H9 (cell line): ENCODE measurements around the gene MCF2L2. TPM values are rescaled to one million over a fixed set of nuclear protein-coding genes. Genes with fewer than 3 reads are reported as not detected.

Experiments used
- DNase-seq: peaks from one replicate; pipeline ENCODE4 v3.0.0-alpha.2; 2017
- H2AFZ ChIP-seq: one replicate; pipeline ENCODE4 v1.6.1; 2013; ENCODE audit warnings: mild to moderate bottlenecking, low read length, control low read depth, moderate library complexity
- H2AK5ac ChIP-seq: 2 replicates; pipeline ENCODE4 v1.6.1; 2013; ENCODE audit warnings: low read length, control low read depth, mixed read lengths; ENCODE audit not compliant: insufficient read length
- H2BK120ac ChIP-seq: one replicate; pipeline ENCODE4 v1.6.1; 2013; ENCODE audit warnings: low read depth, mild to moderate bottlenecking, low read length, control low read depth, inconsistent platforms; ENCODE audit not compliant: poor library complexity, severe bottlenecking
- H2BK12ac ChIP-seq: 2 replicates; pipeline ENCODE4 v1.6.1; 2013; ENCODE audit warnings: low read length, control low read depth, mixed read lengths, low read depth; ENCODE audit not compliant: insufficient read length
- H2BK15ac ChIP-seq: 2 replicates; pipeline ENCODE4 v1.6.1; 2013; ENCODE audit warnings: low read depth, low read length, control low read depth
- H2BK20ac ChIP-seq: one replicate; pipeline ENCODE4 v1.6.1; 2013; ENCODE audit warnings: low read depth, mild to moderate bottlenecking, low read length, control low read depth, inconsistent platforms; ENCODE audit not compliant: poor library complexity, severe bottlenecking
- H2BK5ac ChIP-seq: 2 replicates; pipeline ENCODE4 v1.6.1; 2013; ENCODE audit warnings: low read length, control low read depth, mixed read lengths; ENCODE audit not compliant: insufficient read length
- H3K14ac ChIP-seq: 2 replicates; pipeline ENCODE4 v1.6.1; 2013; ENCODE audit warnings: low read length, control low read depth; ENCODE audit not compliant: insufficient read depth
- H3K18ac ChIP-seq: 2 replicates; pipeline ENCODE4 v1.6.1; 2013; ENCODE audit warnings: low read depth, mild to moderate bottlenecking, mixed read lengths, low read length, control low read depth; ENCODE audit not compliant: insufficient read length
- H3K23ac ChIP-seq: 2 replicates; pipeline ENCODE4 v1.6.1; 2013; ENCODE audit warnings: low read length, control low read depth, mixed read lengths, low read depth; ENCODE audit not compliant: insufficient read length
- H3K23me2 ChIP-seq: 2 replicates; pipeline ENCODE4 v1.6.1; 2013; ENCODE audit warnings: low read depth, mild to moderate bottlenecking, mixed read lengths, low read length, control low read depth; ENCODE audit not compliant: insufficient read length, poor library complexity, severe bottlenecking
- H3K27ac ChIP-seq: 2 replicates; pipeline ENCODE4 v1.5.1; 2013; ENCODE audit warnings: low read length, control low read depth, mixed read lengths, low read depth; ENCODE audit not compliant: insufficient read length
- H3K27me3 ChIP-seq: 2 replicates; pipeline ENCODE4 v1.6.1; 2013; ENCODE audit warnings: low read length, control low read depth, inconsistent platforms; ENCODE audit not compliant: insufficient read depth
- H3K4ac ChIP-seq: 2 replicates; pipeline ENCODE4 v1.6.1; 2013; ENCODE audit warnings: low read depth, mild to moderate bottlenecking, control low read depth, inconsistent platforms, low read length, moderate library complexity
- H3K4me1 ChIP-seq: 2 replicates; pipeline ENCODE4 v1.6.1; 2013; ENCODE audit warnings: low read length, control low read depth, inconsistent platforms; ENCODE audit not compliant: insufficient read depth
- H3K4me2 ChIP-seq: 2 replicates; pipeline ENCODE4 v1.6.1; 2013; ENCODE audit warnings: low read length, control low read depth, mixed read lengths; ENCODE audit not compliant: insufficient read length, insufficient read depth
- H3K56ac ChIP-seq: 2 replicates; pipeline ENCODE4 v1.6.1; 2013; ENCODE audit warnings: low read depth, mild to moderate bottlenecking, mixed read lengths, low read length, control low read depth; ENCODE audit not compliant: insufficient read length
- H3K79me1 ChIP-seq: 2 replicates; pipeline ENCODE4 v1.6.1; 2013; ENCODE audit warnings: low read depth, mild to moderate bottlenecking, moderate library complexity, low read length, control low read depth, inconsistent platforms; ENCODE audit not compliant: insufficient read depth, poor library complexity, severe bottlenecking
- H3K79me2 ChIP-seq: 2 replicates; pipeline ENCODE4 v1.6.1; 2013; ENCODE audit warnings: low read length, control low read depth, inconsistent platforms; ENCODE audit not compliant: insufficient read depth
- H3K9ac ChIP-seq: 2 replicates; pipeline ENCODE4 v1.6.1; 2013; ENCODE audit warnings: low read length, control low read depth, mixed read lengths; ENCODE audit not compliant: insufficient read length; ENCODE audit errors: extremely low read depth
- H3K9me3 ChIP-seq: one replicate; pipeline ENCODE4 v1.6.1; 2013; ENCODE audit warnings: low read depth, low read length, inconsistent platforms; ENCODE audit not compliant: control insufficient read depth
- H3T11ph ChIP-seq: one replicate; pipeline ENCODE4 v1.6.1; 2013; ENCODE audit warnings: mild to moderate bottlenecking, low read length, control low read depth, inconsistent platforms
- H4K20me1 ChIP-seq: one replicate; pipeline ENCODE4 v1.6.1; 2013; ENCODE audit not compliant: control insufficient read depth, insufficient read length, insufficient read depth
- H4K5ac ChIP-seq: 2 replicates; pipeline ENCODE4 v1.6.1; 2013; ENCODE audit warnings: low read depth, mild to moderate bottlenecking, mixed read lengths, low read length, control low read depth; ENCODE audit not compliant: insufficient read length
- H4K8ac ChIP-seq: replicated peaks from 2 replicates; pipeline ENCODE4 v1.6.1; 2013; ENCODE audit warnings: low read length, control low read depth, mixed read lengths, low read depth; ENCODE audit not compliant: insufficient read length
- H4K91ac ChIP-seq: 2 replicates; pipeline ENCODE4 v1.6.1; 2013; ENCODE audit warnings: low read depth, mild to moderate bottlenecking, moderate library complexity, mixed read lengths, low read length, control low read depth; ENCODE audit not compliant: insufficient read length
- H3K27ac Mint-ChIP-seq, 3 experiments: 2 replicates in 2 of 3; 3 replicates in 1 of 3; pipeline ENCODE4 v1.8.0; 2020 to 2021; ENCODE audit warnings: mixed read lengths in 3 of 3, mild to moderate bottlenecking in 1 of 3, moderate library complexity in 1 of 3
- H3K27me3 Mint-ChIP-seq: 2 replicates; pipeline ENCODE4 v1.8.0; 2021; ENCODE audit warnings: low read depth, mild to moderate bottlenecking, moderate library complexity, mixed read lengths
- H3K36me3 Mint-ChIP-seq, 3 experiments: 2 replicates in 2 of 3; 3 replicates in 1 of 3; pipeline ENCODE4 v1.8.0; 2020 to 2021; ENCODE audit warnings: low read depth in 3 of 3, mixed read lengths in 3 of 3; ENCODE audit not compliant: insufficient read depth in 1 of 3
- H3K4me1 Mint-ChIP-seq, 2 experiments: 2 replicates each; pipeline ENCODE4 v1.8.0; 2020; ENCODE audit warnings: mixed read lengths in 2 of 2
- H3K4me3 Mint-ChIP-seq, 2 experiments: 2 replicates in 1 of 2; 3 replicates in 1 of 2; pipeline ENCODE4 v1.8.0; 2020 to 2021; ENCODE audit warnings: mild to moderate bottlenecking in 2 of 2, mixed read lengths in 2 of 2, moderate library complexity in 1 of 2
- H3K9me3 Mint-ChIP-seq, 2 experiments: 2 replicates in 1 of 2; 3 replicates in 1 of 2; pipeline ENCODE4 v1.8.0; 2020; ENCODE audit warnings: mild to moderate bottlenecking in 2 of 2, mixed read lengths in 2 of 2, moderate library complexity in 1 of 2
- CTCF ChIP-seq: fragments of 200-600 bp; sonication (generic); conservative IDR thresholded peaks from 3 replicates; pipeline ENCODE4 v1.8.0; 2021; ENCODE audit warnings: antibody characterized with exemption, mild to moderate bottlenecking
- WGBS: extraction: QIAGEN DNeasy Blood & Tissue Kit; methylation state at CpG from one replicate; pipeline ENCODE4 v1.1.7; 2013; ENCODE audit warnings: missing lambda C conversion rate, low lambda C conversion rate, mixed read lengths; ENCODE audit not compliant: insufficient read length; ENCODE audit errors: extremely low coverage; 5-methylcytosine and 5-hydroxymethylcytosine counted together
- total RNA-seq: library from RNA; stranded (reverse); gene quantifications from 2 replicates; pipeline ENCODE4 v1.2.1, GENCODE V29; 2021

The MCF2L2 gene
- total RNA-seq, 1 experiment from 2014 or later = 6.4 TPM

GRCh38 chr3:183244219-183244618 lies 184.2 kb downstream of the MCF2L2 start:
- H4K5ac ChIP-seq = no peak overlapping the region
- no CpG with 5 or more reads among the region's 2 CpGs for WGBS
- no peak overlapping the region for H2AFZ ChIP-seq

More at GRCh38 chr3:183244219-183244618, 184.2 kb downstream of the MCF2L2 start:
- no peak overlapping the region for H3K9ac ChIP-seq
- H3K4me1 Mint-ChIP-seq = peaks cover 15 to 17% of the 10 kb centered on the region in 2 experiments
- no peak overlapping the region for H3K27ac Mint-ChIP-seq
- H3K9me3 ChIP-seq = peaks cover 8% of the 10 kb centered on the region
- no peak overlapping the region for H3K27ac ChIP-seq
- no peak overlapping the region for H3K56ac ChIP-seq
- peaks cover 8% of the 10 kb centered on the region for H3K27me3 Mint-ChIP-seq
- no peaks in the 10 kb centered on the region for H3K79me2 ChIP-seq
- no peak overlapping the region for H2AK5ac ChIP-seq
- no peak for DNase-seq
- peaks cover 19 to 31% (median 22%) of the 10 kb centered on the region in 3 experiments for H3K36me3 Mint-ChIP-seq
- H3K27me3 ChIP-seq = no peaks in the 10 kb centered on the region
- H3T11ph ChIP-seq = no peak overlapping the region
- H2BK5ac ChIP-seq = no peak overlapping the region
- H3K23ac ChIP-seq = no peak overlapping the region
- no peak overlapping the region for H4K8ac ChIP-seq
- H3K9me3 Mint-ChIP-seq = peaks cover 27 to 32% of the 10 kb centered on the region in 2 experiments
- no peak for TF ChIP-seq CTCF
- H3K4ac ChIP-seq = no peak overlapping the region
- H2BK12ac ChIP-seq = no peak overlapping the region
- H3K4me3 Mint-ChIP-seq = no peak overlapping the region
- H3K23me2 ChIP-seq = no peaks in the 10 kb centered on the region
- H2BK120ac ChIP-seq = no peak overlapping the region
- no peak overlapping the region for H3K4me2 ChIP-seq
- H3K79me1 ChIP-seq = no peaks in the 10 kb centered on the region
- no peak overlapping the region for H2BK15ac ChIP-seq
- peaks cover 11% of the 10 kb centered on the region; the same call in 1 of the 2 replicates for H3K4me1 ChIP-seq
- no peak overlapping the region for H4K91ac ChIP-seq
- H3K14ac ChIP-seq = no peak overlapping the region
- no peak overlapping the region for H3K18ac ChIP-seq
- H4K20me1 ChIP-seq = no peaks in the 10 kb centered on the region
- H2BK20ac ChIP-seq = no peak overlapping the region
